IMR-90 (cell line): ENCODE data around the gene TMEM17. TPM values are rescaled to one million over a fixed set of nuclear protein-coding genes. Genes with fewer than 3 reads are reported as not detected.
A peak's percentile ranks its signal among the peaks of the same experiment; 100 is the strongest.

ENCODE experiments used
- ATAC-seq: fragments of 200-7000 bp; cut with Tn5 transposase; 2 replicates; pipeline ENCODE4 v1.9.1; 2020; ENCODE audit warnings: low read depth, mild to moderate bottlenecking, moderate library complexity
- BruUV-seq: library from RNA; stranded (reverse); fragments of 400-500 nt; replicated peaks from 2 replicates; lab custom pipeline; 2021; lab: Mats Ljungman, UMichigan
- CTCF ChIA-PET: fragments of 300-600 bp; formaldehyde crosslinking; extraction: SDS; loops from one replicate; lab custom pipeline; 2021; ENCODE audit warnings: antibody characterized with exemption; lab: Yijun Ruan, JAX
- POLR2A ChIA-PET: fragments of 300-600 bp; sonication (Branson Sonifier 250); formaldehyde crosslinking; loops from one replicate; lab custom pipeline; 2022; ENCODE audit warnings: antibody characterized with exemption; ENCODE audit not compliant: unreplicated experiment; lab: Charles Lee
- DNase-seq: peaks from one replicate; pipeline ENCODE4 v3.0.0; 2013
- H2AFZ ChIP-seq: replicated peaks from 2 replicates; pipeline ENCODE3; 2013; ENCODE audit warnings: low read length, mild to moderate bottlenecking; ENCODE audit not compliant: poor library complexity
- H2AK5ac ChIP-seq: 2 replicates; pipeline ENCODE4 v1.6.1; 2013; ENCODE audit warnings: low read depth, low read length, inconsistent platforms
- H2AK9ac ChIP-seq: replicated peaks from 2 replicates; pipeline ENCODE3; 2013; ENCODE audit warnings: mild to moderate bottlenecking, low read depth, low read length, moderate library complexity; ENCODE audit not compliant: poor library complexity
- H2BK120ac ChIP-seq: 2 replicates; pipeline ENCODE4 v1.6.1; 2013; ENCODE audit warnings: low read depth, low read length, inconsistent platforms
- H2BK15ac ChIP-seq: 3 replicates; pipeline ENCODE4 v1.6.1; 2013; ENCODE audit warnings: low read depth, low read length, inconsistent platforms
- H2BK20ac ChIP-seq: 2 replicates; pipeline ENCODE4 v1.6.1; 2013; ENCODE audit warnings: low read depth, mild to moderate bottlenecking, inconsistent platforms, low read length, moderate library complexity
- H2BK5ac ChIP-seq: 2 replicates; pipeline ENCODE4 v1.6.1; 2013; ENCODE audit warnings: mild to moderate bottlenecking, low read depth, low read length, inconsistent platforms; ENCODE audit not compliant: poor library complexity, severe bottlenecking
- H3K14ac ChIP-seq: replicated peaks from 2 replicates; pipeline ENCODE4 v1.6.1; 2013; ENCODE audit warnings: low read depth, low read length, inconsistent platforms
- H3K18ac ChIP-seq: 2 replicates; pipeline ENCODE4 v1.6.1; 2013; ENCODE audit warnings: low read depth, low read length, control low read depth
- H3K23ac ChIP-seq: 2 replicates; pipeline ENCODE4 v1.6.1; 2013; ENCODE audit warnings: low read depth, low read length, inconsistent platforms
- H3K27ac ChIP-seq: 2 replicates; pipeline ENCODE4 v1.5.1; 2013; ENCODE audit warnings: mild to moderate bottlenecking, control low read depth, low read length; ENCODE audit not compliant: insufficient read depth
- H3K27me3 ChIP-seq: 2 replicates; pipeline ENCODE4 v1.6.1; 2013; ENCODE audit warnings: low read length; ENCODE audit not compliant: control insufficient read depth, insufficient read depth
- H3K36me3 ChIP-seq: 2 replicates; pipeline ENCODE4 v1.6.1; 2013; ENCODE audit warnings: low read length, mixed read lengths; ENCODE audit not compliant: control insufficient read depth, insufficient read depth
- H3K4ac ChIP-seq: 2 replicates; pipeline ENCODE4 v1.6.1; 2013; ENCODE audit warnings: low read depth, low read length, inconsistent platforms
- H3K4me1 ChIP-seq: 2 replicates; pipeline ENCODE4 v1.6.1; 2013; ENCODE audit warnings: low read length, mixed read lengths; ENCODE audit not compliant: control insufficient read depth, insufficient read depth
- H3K4me2 ChIP-seq: 2 replicates; pipeline ENCODE4 v1.6.1; 2013; ENCODE audit warnings: low read depth, mild to moderate bottlenecking, control low read depth, low read length, moderate library complexity
- H3K4me3 ChIP-seq: 2 replicates; pipeline ENCODE4 v1.5.1; 2013; ENCODE audit warnings: low read depth, mild to moderate bottlenecking, control low read depth, low read length, moderate library complexity; ENCODE audit not compliant: insufficient read depth
- H3K56ac ChIP-seq: 2 replicates; pipeline ENCODE4 v1.6.1; 2013; ENCODE audit warnings: low read length, inconsistent platforms; ENCODE audit not compliant: insufficient read depth; ENCODE audit errors: extremely low read depth
- H3K79me1 ChIP-seq, 2 experiments: 2 replicates each; pipeline ENCODE4 v1.6.1; 2013; ENCODE audit warnings: low read length in 2 of 2, inconsistent platforms in 1 of 2, low read depth in 1 of 2
- H3K9ac ChIP-seq: 2 replicates; pipeline ENCODE4 v1.6.1; 2013; ENCODE audit warnings: low read depth, low read length, control low read depth
- H3K9me1 ChIP-seq: 2 replicates; pipeline ENCODE4 v1.6.1; 2013; ENCODE audit warnings: low read length, inconsistent platforms; ENCODE audit not compliant: insufficient read depth
- H3K9me3 ChIP-seq: 2 replicates; pipeline ENCODE4 v1.6.1; 2013; ENCODE audit warnings: low read length; ENCODE audit not compliant: control insufficient read depth, insufficient read depth
- H4K20me1 ChIP-seq: 2 replicates; pipeline ENCODE4 v1.6.1; 2013; ENCODE audit warnings: low read length, inconsistent platforms; ENCODE audit not compliant: insufficient read depth
- H4K5ac ChIP-seq: 2 replicates; pipeline ENCODE4 v1.6.1; 2013; ENCODE audit warnings: mild to moderate bottlenecking, low read depth, low read length, control low read depth
- H4K8ac ChIP-seq, 2 experiments: 2 replicates each; pipeline ENCODE4 v1.6.1; 2013; ENCODE audit warnings: low read depth in 2 of 2, low read length in 2 of 2, control low read depth in 1 of 2, inconsistent platforms in 1 of 2
- H4K91ac ChIP-seq: 2 replicates; pipeline ENCODE4 v1.6.1; 2013; ENCODE audit warnings: low read depth, low read length, inconsistent platforms; ENCODE audit not compliant: insufficient read depth
- RFX5 ChIP-seq: IDR thresholded peaks from 2 replicates; pipeline ENCODE4 v1.8.0; 2012; ENCODE audit warnings: low read depth, mild to moderate bottlenecking, low read length, moderate library complexity
- SMC3 ChIP-seq: fragments of 150-350 bp; IDR thresholded peaks from 2 replicates; pipeline ENCODE4 v1.6.1; 2016; ENCODE audit warnings: low read depth, mild to moderate bottlenecking, antibody characterized with exemption, low read length, moderate library complexity
- WGBS, 2 experiments: methylation state at CpG; one replicate each; pipeline versions ENCODE4 v1.1.5 to v1.1.7; 2013; ENCODE audit warnings: missing lambda C conversion rate in 2 of 2; ENCODE audit not compliant: insufficient read length in 1 of 2; ENCODE audit errors: extremely low coverage in 2 of 2; 5-methylcytosine and 5-hydroxymethylcytosine counted together
- dilution Hi-C: fragments of 300-500 bp; cut with HindIII; formaldehyde crosslinking; loops from one replicate; pipeline ENCODE4 v1.14.3; 2018; ENCODE audit warnings: low sequenced_read_pairs; ENCODE audit not compliant: unreplicated experiment
- in situ Hi-C: fragments of 300-500 bp; cut with MboI; formaldehyde crosslinking; loops from 3 replicates; pipeline ENCODE4 v1.14.3; 2019; ENCODE audit warnings: low sequenced_read_pairs, inconsistent platforms, mixed read lengths
- intact Hi-C: fragments of 100-400 bp; cut with micrococcal nuclease; formaldehyde crosslinking; loops from 2 replicates; pipeline ENCODE4 v1.10.0; 2022
- polyA plus RNA-seq, 3 experiments: library from polyadenylated mRNA; depleted of rRNA; stranded (reverse); fragments of >200 nt; gene quantifications; 2 replicates each; pipeline ENCODE4 v1.2.3, GENCODE V29; 2012; ENCODE audit warnings: low replicate concordance in 1 of 3
- total RNA-seq: library from RNA; depleted of rRNA; stranded (reverse); fragments of >200 nt; gene quantifications from 2 replicates; pipeline ENCODE4 v1.2.3, GENCODE V29; 2012

Gene TMEM17
- total and polyA plus RNA-seq, 2 of the 4 experiments (the other 2 are of a cell fraction), result 1.3 to 1.8 TPM

- Histone ChIP-seq H2AK5ac (no peak overlapping the region), H4K8ac (no peak overlapping the region), H2AFZ (no peak overlapping the region), H3K14ac (no peak overlapping the region; the same call in 1 of the 2 replicates), H3K4me2 (no peak overlapping the region), H2AK9ac (no peak overlapping the region), H4K5ac (no peak overlapping the region), H4K20me1 (no peaks in the 10 kb centered on the region), H3K27me3 (no peaks in the 10 kb centered on the region), H2BK120ac (no peak overlapping the region; the same call in 1 of the 2 replicates), H3K36me3 (no peaks in the 10 kb centered on the region), H3K4ac (no peak overlapping the region), H3K9me3 (no peaks in the 10 kb centered on the region), H2BK5ac (no peak overlapping the region), H3K4me1 (peaks cover 8% of the 10 kb centered on the region), H3K56ac (no peak overlapping the region), H3K27ac (no peak overlapping the region), H2BK20ac (no peak overlapping the region), H3K9ac (no peak overlapping the region), H3K18ac (no peak overlapping the region), H3K23ac (peak overlapping the region; percentile 9; the same call in 1 of the 2 replicates), H4K91ac (no peak overlapping the region), H2BK15ac (no peak overlapping the region), H3K4me3 (no peak overlapping the region), H3K79me1 (no peaks in the 10 kb centered on the region), H3K9me1 (no peaks in the 10 kb centered on the region)
- no CpG with 5 or more reads among the region's 1 CpG for WGBS, 2 experiments
- no peak for ATAC-seq
- dilution Hi-C loops (no loop called here), in situ Hi-C loops (loop anchor here (25.0 kb wide), 2 partner anchors 564 to 1014 kb away; no protein-coding TSS in a partner anchor), intact Hi-C loops (no loop called here)
- CTCF ChIA-PET, result no interaction called here
- BruUV-seq, result no TSS peak
- POLR2A ChIA-PET, result no interaction called here
- no peak for DNase-seq
- TF ChIP-seq RFX5 (no peak), SMC3 (no peak)
Observed at GRCh38 chr2:62473246-62473827, 32.7 kb downstream of the TMEM17 start.
